IPS DF 6.9 (cell line): ENCODE results near the gene CD151.

Source experiments
- DNase-seq: peaks from one replicate; pipeline ENCODE4 v3.0.0-alpha.2; 2013; ENCODE audit warnings: low read depth, low spot score
- H3K27ac ChIP-seq: one replicate; pipeline ENCODE4 v1.5.1; 2013; ENCODE audit warnings: low read length, control low read depth
- H3K27me3 ChIP-seq: 2 replicates; pipeline ENCODE4 v1.6.1; 2013; ENCODE audit warnings: mild to moderate bottlenecking, low read length; ENCODE audit not compliant: control insufficient read depth, insufficient read depth
- H3K36me3 ChIP-seq: 2 replicates; pipeline ENCODE4 v1.6.1; 2013; ENCODE audit warnings: low read length; ENCODE audit not compliant: control insufficient read depth, insufficient read depth
- H3K4me1 ChIP-seq: 2 replicates; pipeline ENCODE4 v1.6.1; 2013; ENCODE audit warnings: low read length; ENCODE audit not compliant: control insufficient read depth, insufficient read depth
- H3K4me3 ChIP-seq: 2 replicates; pipeline ENCODE4 v1.5.1; 2013; ENCODE audit warnings: mild to moderate bottlenecking, low read length
- H3K9me3 ChIP-seq: 2 replicates; pipeline ENCODE4 v1.6.1; 2013; ENCODE audit warnings: low read length, inconsistent platforms; ENCODE audit not compliant: control insufficient read depth, insufficient read depth
- WGBS: extraction: QIAGEN DNeasy Blood & Tissue Kit; methylation state at CpG from one replicate; pipeline ENCODE4 v1.1.7; 2013; ENCODE audit warnings: mixed read lengths, missing lambda C conversion rate; ENCODE audit not compliant: insufficient read length, insufficient coverage; 5-methylcytosine and 5-hydroxymethylcytosine counted together

Gene CD151

GRCh38 chr11:832529-833113 is at the start of gene CD151:
TSS of gene CD151 (plus strand) at chr11:832952. CDS start at chr11:836070, 3,118 bp downstream.
- no peak for DNase-seq
- WGBS, result no CpG with 5 or more reads among the region's 67 CpGs
- Histone ChIP-seq H3K9me3 (no peaks in the 10 kb centered on the region), H3K4me1 (peaks cover 28% of the 10 kb centered on the region), H3K36me3 (peaks cover under 1% of the 10 kb centered on the region), H3K4me3 (peak within 1 kb of the TSS; percentile 59), H3K27ac (no peak within 1 kb of the TSS), H3K27me3 (peaks cover 6% of the 10 kb centered on the region; the same call in 1 of the 2 replicates)

- Histone ChIP-seq H3K36me3 (no peaks in the 10 kb centered on the region), H3K4me1 (peaks cover 3% of the 10 kb centered on the region; the same call in 1 of the 2 replicates), H3K27ac (no peak overlapping the region), H3K4me3 (no peak overlapping the region), H3K9me3 (no peaks in the 10 kb centered on the region), H3K27me3 (no peaks in the 10 kb centered on the region)
- no CpG with 5 or more reads among the region's 24 CpGs for WGBS
- DNase-seq, result peak; percentile 94
Observed at GRCh38 chr11:783581-784015, 49.2 kb upstream of the CD151 start.

DNA sequence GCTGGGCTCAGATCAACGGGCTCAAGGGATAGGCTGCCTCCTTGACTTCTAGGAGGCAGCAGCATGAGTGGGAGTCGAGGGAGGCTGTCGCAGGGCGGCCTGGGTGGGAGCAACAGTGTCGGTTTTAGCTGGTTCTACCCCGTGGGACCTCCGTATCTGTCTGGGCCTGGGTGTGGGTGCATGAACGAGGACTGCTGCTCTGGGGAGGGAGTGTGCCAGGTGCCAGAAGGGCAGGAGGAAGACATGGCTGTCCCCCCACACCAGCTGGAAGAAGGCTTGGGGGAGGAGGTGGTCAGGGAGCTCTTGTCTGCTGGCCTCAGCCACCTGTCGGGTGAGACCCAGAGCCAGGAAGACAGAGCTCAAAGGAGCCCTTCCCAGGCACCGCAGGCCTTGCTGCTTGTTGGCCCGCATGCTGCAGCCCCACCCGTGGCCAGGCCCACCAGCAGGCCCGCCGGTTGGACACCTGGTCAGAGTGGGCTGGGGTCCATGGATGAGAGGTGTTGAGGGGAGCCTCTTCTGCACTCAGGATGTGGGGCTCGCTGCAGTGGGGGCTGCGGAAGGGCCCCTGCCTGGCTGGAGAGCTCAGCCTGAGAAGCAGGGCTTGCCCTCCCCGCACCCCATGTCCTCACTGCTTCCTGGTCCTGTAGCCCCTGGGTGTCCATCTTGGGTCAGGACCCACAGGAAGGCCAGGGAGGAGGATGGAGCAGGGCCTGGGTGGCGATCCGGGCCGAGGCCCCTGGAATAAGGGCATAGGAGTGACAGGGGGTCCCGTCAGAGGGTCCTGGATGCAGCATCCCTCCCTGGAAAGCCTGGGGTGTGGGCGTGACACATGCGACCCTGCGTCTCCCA is 46.3 kb upstream of the CD151 start:
- H3K36me3 ChIP-seq, result no peaks in the 10 kb centered on the region
- peaks cover 5% of the 10 kb centered on the region for H3K4me1 ChIP-seq
- no CpG with 5 or more reads among the region's 24 CpGs for WGBS

DNA sequence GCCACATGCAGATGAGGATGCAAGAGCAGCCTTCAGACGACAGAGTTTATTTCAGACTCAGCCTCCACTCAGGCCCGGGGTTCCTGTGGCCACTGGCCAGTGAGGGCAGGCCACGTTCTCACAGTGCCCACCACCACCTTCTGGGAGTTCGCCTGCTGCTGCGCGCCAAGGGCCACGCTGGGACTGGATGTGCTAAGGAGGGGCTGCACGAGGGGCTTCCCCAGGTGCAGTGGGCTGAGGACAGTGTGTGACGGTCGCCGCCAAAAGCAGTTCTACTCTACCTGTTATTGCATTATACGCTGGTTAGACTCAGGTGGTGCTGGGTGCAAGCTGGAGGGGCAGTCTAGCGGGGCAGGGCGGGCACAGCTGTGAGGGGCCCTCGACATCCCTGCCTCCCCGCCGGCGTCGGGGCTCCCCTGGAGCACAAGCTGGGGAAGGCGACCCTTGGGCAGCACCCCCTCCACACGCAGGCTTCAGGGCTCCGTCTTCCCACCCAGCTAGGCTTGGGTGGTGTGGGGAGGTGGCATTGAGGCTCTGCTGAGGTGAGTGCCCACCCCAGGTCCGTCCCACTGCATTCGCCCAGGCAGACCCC is 45.6 kb upstream of the CD151 start:
- no peak for DNase-seq
- Histone ChIP-seq H3K27me3 (no peaks in the 10 kb centered on the region), H3K4me1 (peaks cover 5% of the 10 kb centered on the region; the same call in 1 of the 2 replicates), H3K4me3 (no peak overlapping the region), H3K36me3 (0 out of 2 replicates have a peak, but pooled peaks cover 3% of the 10 kb centered on the region), H3K9me3 (no peaks in the 10 kb centered on the region), H3K27ac (no peak overlapping the region)
- WGBS, result no CpG with 5 or more reads among the region's 24 CpGs

More for the DNA sequence above, 46.3 kb upstream of the CD151 start:
- Histone ChIP-seq H3K9me3 (no peaks in the 10 kb centered on the region), H3K4me3 (no peak overlapping the region), H3K27me3 (no peaks in the 10 kb centered on the region), H3K27ac (no peak overlapping the region)
- DNase-seq, result no peak

DNA sequence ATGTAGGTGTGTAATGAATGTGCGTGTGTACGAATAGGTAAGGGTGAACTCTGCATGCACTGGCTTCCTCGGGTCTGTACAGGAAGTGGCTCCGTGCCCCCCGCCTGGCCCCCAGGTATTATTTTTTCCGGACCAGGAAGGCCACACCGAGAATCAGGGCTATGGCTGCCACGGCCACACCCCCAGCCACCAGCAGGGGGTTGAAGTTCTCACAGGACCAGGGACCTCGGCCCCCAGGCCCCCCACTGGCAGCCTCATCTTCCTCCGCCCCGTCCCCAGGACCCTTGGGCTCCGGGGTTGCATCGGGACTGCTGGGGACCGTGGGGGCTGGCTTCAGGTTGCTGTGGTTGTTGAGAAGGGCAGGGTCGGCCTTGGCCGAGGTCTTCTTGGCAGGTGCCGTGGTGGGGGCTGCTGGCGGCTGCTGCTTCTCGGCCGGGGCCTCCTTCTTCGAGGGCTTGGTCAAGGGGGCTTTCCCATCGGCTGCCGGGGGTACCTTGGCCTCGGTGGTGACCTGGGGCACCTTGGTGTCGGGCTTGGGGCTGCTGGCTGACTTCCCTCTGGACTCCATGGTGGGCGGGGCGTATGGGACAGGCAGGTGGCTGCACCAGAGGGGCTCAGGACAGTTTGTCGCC is 44.6 kb upstream of the CD151 start:
- Histone ChIP-seq H3K4me3 (no peak overlapping the region), H3K9me3 (no peaks in the 10 kb centered on the region), H3K27ac (no peak overlapping the region), H3K4me1 (peaks cover 2% of the 10 kb centered on the region; the same call in 1 of the 2 replicates), H3K36me3 (peaks cover 3% of the 10 kb centered on the region; the same call in 1 of the 2 replicates), H3K27me3 (no peaks in the 10 kb centered on the region)
- no CpG with 5 or more reads among the region's 28 CpGs for WGBS
- no peak for DNase-seq

DNA sequence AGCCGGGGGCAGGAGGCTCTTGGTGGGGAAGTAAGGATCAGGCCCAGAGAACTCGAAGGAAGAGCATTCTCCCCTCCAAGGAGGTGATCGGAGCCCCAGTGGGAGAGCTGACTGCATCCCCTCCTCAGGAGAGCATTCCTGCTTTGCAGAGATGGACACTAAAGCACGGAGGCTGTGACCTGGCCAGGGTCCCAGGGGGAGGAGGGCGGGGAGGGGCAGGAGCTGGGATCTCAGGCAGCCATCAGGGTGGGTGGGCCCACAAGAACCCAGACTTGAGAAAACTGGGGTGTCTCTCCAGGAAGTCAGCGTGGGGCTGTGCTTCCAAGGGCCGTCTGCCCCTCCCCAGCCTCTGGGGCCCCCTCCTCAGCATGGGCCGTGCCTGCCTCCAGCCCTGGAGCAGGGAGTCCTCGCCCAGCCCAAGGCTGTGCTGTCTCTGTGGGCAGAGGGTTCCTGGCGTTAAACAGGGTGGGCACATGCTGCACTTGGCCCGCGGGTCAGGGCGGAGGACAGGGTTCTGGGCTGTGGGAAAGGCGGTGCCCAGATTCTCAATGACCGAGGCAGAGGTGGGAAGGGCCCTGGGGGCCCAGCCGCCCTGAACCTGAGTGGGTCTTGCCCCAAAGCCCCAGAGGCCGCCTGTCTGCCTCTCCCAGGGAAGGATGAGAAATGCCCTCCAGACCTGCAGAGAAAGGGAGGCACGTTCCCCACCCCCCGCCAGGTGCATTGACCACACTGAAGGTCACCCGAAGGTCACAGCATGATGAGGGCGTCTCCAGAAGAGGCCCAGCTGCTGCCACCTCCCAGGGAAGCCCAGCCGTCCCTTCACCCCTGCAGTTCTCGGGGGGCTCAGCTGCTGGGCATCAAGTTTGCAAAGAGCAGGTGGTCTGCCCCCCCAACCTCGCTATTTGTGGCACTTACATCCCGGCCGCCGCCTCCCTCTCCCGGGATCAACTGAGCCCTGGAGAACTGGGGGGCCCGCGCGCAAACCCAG is 43.5 kb upstream of the CD151 start:
- H3K9me3 ChIP-seq, result no peaks in the 10 kb centered on the region
- H3K27me3 ChIP-seq, result no peaks in the 10 kb centered on the region
- H3K4me3 ChIP-seq, result no peak overlapping the region
- no peak overlapping the region for H3K27ac ChIP-seq
- DNase-seq, result no peak
- H3K4me1 ChIP-seq, result peaks cover 2% of the 10 kb centered on the region; the same call in 1 of the 2 replicates
- no CpG with 5 or more reads among the region's 31 CpGs for WGBS
- H3K36me3 ChIP-seq, result peaks cover 3% of the 10 kb centered on the region; the same call in 1 of the 2 replicates

DNA sequence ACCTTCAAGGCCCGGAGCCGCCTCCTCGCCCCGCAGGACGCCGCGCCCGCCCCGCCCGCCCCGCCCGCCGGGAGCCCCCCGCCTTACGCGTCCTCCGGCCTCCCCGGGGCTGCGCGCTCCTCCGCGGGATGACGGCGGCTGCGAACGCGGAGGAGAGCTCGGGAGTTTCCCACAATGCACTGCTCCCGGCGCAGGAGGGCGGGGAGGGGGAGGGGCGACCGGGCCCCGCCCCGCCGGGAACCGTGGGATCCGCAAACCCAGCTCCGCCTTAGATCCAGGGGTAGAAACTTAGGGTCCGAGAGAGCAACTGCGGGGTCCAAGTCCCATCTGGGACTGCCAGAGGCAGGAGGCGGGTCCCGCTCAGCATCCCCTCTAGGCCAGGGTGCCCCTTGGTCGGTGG is 42.8 kb upstream of the CD151 start, which contains the start of gene CEND1:
Gene CEND1, minus strand, starts transcription at position 148 of the 400 bp plus-strand sequence. CDS start 1,514 bp downstream, outside the sequence.
- Histone ChIP-seq H3K27me3 (no peaks in the 10 kb centered on the region), H3K36me3 (peaks cover 6% of the 10 kb centered on the region; the same call in 1 of the 2 replicates), H3K4me3 (no peak within 1 kb of the TSS), H3K9me3 (no peaks in the 10 kb centered on the region), H3K4me1 (peaks cover 2% of the 10 kb centered on the region; the same call in 1 of the 2 replicates), H3K27ac (no peak within 1 kb of the TSS)
- WGBS, result no CpG with 5 or more reads among the region's 44 CpGs
- no peak for DNase-seq

GRCh38 chr11:790721-791564 is 41.8 kb upstream of the CD151 start:
- Histone ChIP-seq H3K4me3 (no peak overlapping the region), H3K36me3 (peaks cover 6% of the 10 kb centered on the region; the same call in 1 of the 2 replicates), H3K4me1 (peaks cover 3% of the 10 kb centered on the region), H3K9me3 (no peaks in the 10 kb centered on the region), H3K27ac (no peak overlapping the region), H3K27me3 (no peaks in the 10 kb centered on the region)
- WGBS, result no CpG with 5 or more reads among the region's 18 CpGs
- no peak for DNase-seq
